NCI-H345 treated with DMSO at 0.1 percent for 48 hours (cell line): ENCODE data around the gene LRRC8E.

Experiments used
- DNase-seq: peaks from one replicate; lab custom pipeline; 2025; ENCODE audit not compliant: unreplicated experiment; lab: John Stamatoyannopoulos, UW

LRRC8E gene

GRCh38 chr19:7888145-7888825 is at the start of gene LRRC8E:
LRRC8E (plus strand) TSS chr19:7888510; CDS start chr19:7895604, 7,094 bp downstream.
- DNase-seq, result no peak

GRCh38 chr19:7839476-7839875 is 48.8 kb upstream of the LRRC8E start:
- DNase-seq, result no peak

GRCh38 chr19:7840629-7841028 is 47.7 kb upstream of the LRRC8E start:
- no peak for DNase-seq

- no peak for DNase-seq
These were observed 46.3 kb upstream of the LRRC8E start for GRCh38 chr19:7841751-7842660.

- DNase-seq, result no peak
These were observed 45.5 kb upstream of the LRRC8E start for GRCh38 chr19:7842661-7843294.

GRCh38 chr19:7843521-7843920 is 44.8 kb upstream of the LRRC8E start:
- no peak for DNase-seq

GRCh38 chr19:7844405-7844804 is 43.9 kb upstream of the LRRC8E start:
- no peak for DNase-seq

GRCh38 chr19:7844951-7845350 is 43.4 kb upstream of the LRRC8E start:
- DNase-seq, result no peak

GRCh38 chr19:7845390-7846154 is 42.7 kb upstream of the LRRC8E start:
- DNase-seq, result no peak

- no peak for DNase-seq
These were observed 42.1 kb upstream of the LRRC8E start for GRCh38 chr19:7846155-7846646.

- no peak for DNase-seq
These were observed 40.6 kb upstream of the LRRC8E start for GRCh38 chr19:7847664-7848063.

- no peak for DNase-seq
These were observed 39.4 kb upstream of the LRRC8E start for GRCh38 chr19:7848779-7849457.

- no peak for DNase-seq
These were observed 38.7 kb upstream of the LRRC8E start for GRCh38 chr19:7849631-7849999.

- no peak for DNase-seq
These were observed 38.1 kb upstream of the LRRC8E start for GRCh38 chr19:7850000-7850813.

GRCh38 chr19:7850945-7851622 is 37.2 kb upstream of the LRRC8E start:
- DNase-seq, result no peak

GRCh38 chr19:7851623-7852500 is 36.4 kb upstream of the LRRC8E start:
- DNase-seq, result no peak

GRCh38 chr19:7852851-7853769 is 35.2 kb upstream of the LRRC8E start:
- DNase-seq, result peak; percentile 64
